ENCODE measurements around the gene ANO6.
"Not testable (repeated sequence)": the region's sequence is repeated elsewhere in the genome, so short reads cannot be mapped to it uniquely, and the experiment has no call there.

ANO6 gene

GRCh38 chr12:45242180-45242579, 26.3 kb downstream of the ANO6 start:
- DNase-seq = no peak

GRCh38 chr12:45243963-45244362, 28.1 kb downstream of the ANO6 start:
- DNase-seq = no peak

- DNase-seq = no peak
Measured at GRCh38 chr12:45244561-45245343, 28.9 kb downstream of the ANO6 start.

GRCh38 chr12:45246236-45246635, 30.3 kb downstream of the ANO6 start:
- DNase-seq = no peak

- DNase-seq = no peak
Measured at GRCh38 chr12:45247589-45247988, 31.7 kb downstream of the ANO6 start.

- no peak for DNase-seq
Measured at GRCh38 chr12:45248095-45248494, 32.2 kb downstream of the ANO6 start.

GRCh38 chr12:45254254-45254653, 38.4 kb downstream of the ANO6 start:
- no peak for DNase-seq

GRCh38 chr12:45256721-45257120, 40.8 kb downstream of the ANO6 start:
- DNase-seq = no peak

GRCh38 chr12:45257185-45257930, 41.5 kb downstream of the ANO6 start:
- DNase-seq = peak; percentile 60

- no peak for DNase-seq
Measured at GRCh38 chr12:45259675-45260074, 43.8 kb downstream of the ANO6 start.

- DNase-seq = peak; percentile 57
Measured at GRCh38 chr12:45260104-45260815, 44.4 kb downstream of the ANO6 start.

GRCh38 chr12:45260854-45261253, 45.0 kb downstream of the ANO6 start:
- no peak for DNase-seq

GRCh38 chr12:45262185-45262584, 46.3 kb downstream of the ANO6 start:
- not testable (repeated sequence) for DNase-seq

- no peak for DNase-seq
Measured at GRCh38 chr12:45263587-45263986, 47.7 kb downstream of the ANO6 start.

- peak; percentile 59 for DNase-seq
Measured at GRCh38 chr12:45268672-45269411, 52.9 kb downstream of the ANO6 start.

GRCh38 chr12:45269412-45269751, 53.5 kb downstream of the ANO6 start:
- DNase-seq = no peak

- no peak for DNase-seq
Measured at GRCh38 chr12:45270951-45271350, 55.1 kb downstream of the ANO6 start.

GRCh38 chr12:45273717-45274271, 57.9 kb downstream of the ANO6 start:
- peak; percentile 63 for DNase-seq

- no peak for DNase-seq
Measured at GRCh38 chr12:45276154-45276755, 60.4 kb downstream of the ANO6 start.

GRCh38 chr12:45278447-45278846, 62.6 kb downstream of the ANO6 start:
- DNase-seq = no peak

GRCh38 chr12:45279931-45280830, 64.3 kb downstream of the ANO6 start:
- DNase-seq = no peak

All from hematopoietic multipotent progenitor cell treated with erythropoietin and hydrocortisone succinate and interleukin-3 and kit ligand, for 6 days (in vitro differentiated cells).